HUES6 (cell line): ENCODE results near the gene ELMO3.
A peak's percentile ranks its signal among the peaks of the same experiment; 100 is the strongest.

Experiments used
- H3K27ac ChIP-seq: 2 replicates; pipeline ENCODE4 v1.7.0; 2013; ENCODE audit warnings: low read depth, mild to moderate bottlenecking, low read length, inconsistent platforms
- H3K27me3 ChIP-seq: 2 replicates; pipeline ENCODE4 v1.6.1; 2013; ENCODE audit warnings: low read length; ENCODE audit not compliant: control insufficient read depth, insufficient read depth
- H3K36me3 ChIP-seq: 2 replicates; pipeline ENCODE4 v1.6.1; 2013; ENCODE audit warnings: low read length; ENCODE audit not compliant: control insufficient read depth, insufficient read depth
- H3K4me1 ChIP-seq: 2 replicates; pipeline ENCODE4 v1.6.1; 2013; ENCODE audit warnings: low read length; ENCODE audit not compliant: control insufficient read depth, insufficient read depth
- H3K4me3 ChIP-seq: 2 replicates; pipeline ENCODE4 v1.5.1; 2013; ENCODE audit warnings: low read depth, low read length
- H3K9ac ChIP-seq: one replicate; pipeline ENCODE4 v1.6.1; 2013; ENCODE audit warnings: mild to moderate bottlenecking, low read length
- H3K9me3 ChIP-seq: 2 replicates; pipeline ENCODE4 v1.6.1; 2013; ENCODE audit warnings: low read depth, low read length; ENCODE audit not compliant: control insufficient read depth, insufficient read depth

Gene ELMO3

GRCh38 chr16:67229906-67230808, 31.2 kb downstream of the ELMO3 start:
- H3K9me3 ChIP-seq, result no peaks in the 10 kb centered on the region
- H3K27me3 ChIP-seq, result no peaks in the 10 kb centered on the region
- H3K27ac ChIP-seq, result no peak overlapping the region
- H3K4me3 ChIP-seq, result no peak overlapping the region
- 0 out of 2 replicates have a peak, but pooled peaks cover 2% of the 10 kb centered on the region for H3K4me1 ChIP-seq
- no peak overlapping the region for H3K9ac ChIP-seq
- peaks cover 57% of the 10 kb centered on the region for H3K36me3 ChIP-seq

GRCh38 chr16:67230809-67231660, 32.1 kb downstream of the ELMO3 start:
- Histone ChIP-seq H3K27ac (no peak overlapping the region), H3K36me3 (peaks cover 62% of the 10 kb centered on the region), H3K9me3 (no peaks in the 10 kb centered on the region), H3K27me3 (no peaks in the 10 kb centered on the region), H3K9ac (no peak overlapping the region), H3K4me1 (peaks cover 3% of the 10 kb centered on the region; the same call in 1 of the 2 replicates), H3K4me3 (no peak overlapping the region)

GRCh38 chr16:67233596-67233995, 34.7 kb downstream of the ELMO3 start:
- no peak overlapping the region for H3K4me3 ChIP-seq
- H3K4me1 ChIP-seq, result peaks cover 11% of the 10 kb centered on the region; the same call in 1 of the 2 replicates
- no peaks in the 10 kb centered on the region for H3K9me3 ChIP-seq
- H3K27me3 ChIP-seq, result no peaks in the 10 kb centered on the region
- H3K9ac ChIP-seq, result no peak overlapping the region
- peaks cover 73% of the 10 kb centered on the region for H3K36me3 ChIP-seq
- H3K27ac ChIP-seq, result no peak overlapping the region

GRCh38 chr16:67234180-67234597, 35.3 kb downstream of the ELMO3 start:
- Histone ChIP-seq H3K4me1 (peaks cover 11% of the 10 kb centered on the region; the same call in 1 of the 2 replicates), H3K9me3 (no peaks in the 10 kb centered on the region), H3K4me3 (no peak overlapping the region), H3K27me3 (no peaks in the 10 kb centered on the region), H3K36me3 (peaks cover 73% of the 10 kb centered on the region), H3K27ac (no peak overlapping the region), H3K9ac (no peak overlapping the region)

- H3K27ac ChIP-seq, result no peak overlapping the region
- no peak overlapping the region for H3K9ac ChIP-seq
- no peaks in the 10 kb centered on the region for H3K27me3 ChIP-seq
- H3K36me3 ChIP-seq, result peaks cover 62% of the 10 kb centered on the region
- H3K4me1 ChIP-seq, result peaks cover 16% of the 10 kb centered on the region
- no peaks in the 10 kb centered on the region for H3K9me3 ChIP-seq
- H3K4me3 ChIP-seq, result peak overlapping the region; percentile 42; the same call in 1 of the 2 replicates
Observed at GRCh38 chr16:67235816-67236562, 37.1 kb downstream of the ELMO3 start.

- H3K27me3 ChIP-seq, result no peaks in the 10 kb centered on the region
- peak overlapping the region; percentile 55 for H3K9ac ChIP-seq
- H3K4me1 ChIP-seq, result peaks cover 24% of the 10 kb centered on the region
- peaks cover 54% of the 10 kb centered on the region for H3K36me3 ChIP-seq
- no peaks in the 10 kb centered on the region for H3K9me3 ChIP-seq
- peak overlapping the region; percentile 42; the same call in 1 of the 2 replicates for H3K4me3 ChIP-seq
- H3K27ac ChIP-seq, result no peak overlapping the region
Observed at GRCh38 chr16:67236563-67237395, 37.8 kb downstream of the ELMO3 start.

GRCh38 chr16:67237396-67238277, 38.7 kb downstream of the ELMO3 start:
- Histone ChIP-seq H3K4me1 (peaks cover 31% of the 10 kb centered on the region), H3K4me3 (peak overlapping the region; percentile 36; the same call in 1 of the 2 replicates), H3K9me3 (no peaks in the 10 kb centered on the region), H3K27ac (no peak overlapping the region), H3K27me3 (no peaks in the 10 kb centered on the region), H3K9ac (no peak overlapping the region), H3K36me3 (peaks cover 52% of the 10 kb centered on the region)

GRCh38 chr16:67238278-67238575, 39.3 kb downstream of the ELMO3 start:
- H3K36me3 ChIP-seq, result peaks cover 51% of the 10 kb centered on the region
- no peak overlapping the region for H3K9ac ChIP-seq
- H3K27ac ChIP-seq, result no peak overlapping the region
- H3K4me3 ChIP-seq, result no peak overlapping the region
- H3K9me3 ChIP-seq, result no peaks in the 10 kb centered on the region
- no peaks in the 10 kb centered on the region for H3K27me3 ChIP-seq
- H3K4me1 ChIP-seq, result peaks cover 31% of the 10 kb centered on the region

GRCh38 chr16:67238806-67239470, 40.0 kb downstream of the ELMO3 start:
- Histone ChIP-seq H3K36me3 (peaks cover 45% of the 10 kb centered on the region), H3K4me3 (no peak overlapping the region), H3K27ac (no peak overlapping the region), H3K9me3 (no peaks in the 10 kb centered on the region), H3K9ac (no peak overlapping the region), H3K27me3 (no peaks in the 10 kb centered on the region), H3K4me1 (peaks cover 33% of the 10 kb centered on the region)
